SH-SY5Y (cell line): ENCODE data around the gene C19orf38.

Experiments used
- GATA2 ChIP-seq: IDR thresholded peaks from 2 replicates; pipeline ENCODE4 v1.6.1; 2011; ENCODE audit warnings: mild to moderate bottlenecking, low read depth, low read length
- GATA3 ChIP-seq: IDR thresholded peaks from 2 replicates; pipeline ENCODE4 v1.6.1; 2011; ENCODE audit warnings: low read depth, mild to moderate bottlenecking, low read length, moderate library complexity

- TF ChIP-seq GATA2, result no peak
- TF ChIP-seq GATA3, result no peak
Measured at GRCh38 chr19:10830931-10831779, 17.1 kb upstream of the C19orf38 start.
